HepG2 (cell line): ENCODE results near the gene PIM3. TPM values are rescaled to one million over a fixed set of nuclear protein-coding genes. Genes with fewer than 3 reads are reported as not detected.

ENCODE experiments used
- ATF4 ChIP-seq, 2 experiments: fragments of 450-650 bp in 1 of 2; sonication (generic) in 1 of 2; formaldehyde crosslinking; IDR thresholded peaks; 2 replicates each; pipeline versions ENCODE4 v1.5.0 to v1.8.0; 2020 to 2022; ENCODE audit warnings: mild to moderate bottlenecking in 1 of 2, missing genetic modification reagents in 1 of 2
- ELF3 ChIP-seq: IDR thresholded peaks from 2 replicates; pipeline ENCODE4 v1.6.1; 2016; ENCODE audit warnings: missing genetic modification reagents, missing compliant biosample characterization
- GZF1 ChIP-seq: sonication (generic); formaldehyde crosslinking; IDR thresholded peaks from 2 replicates; pipeline ENCODE4 v1.5.1; 2020; ENCODE audit warnings: mild to moderate bottlenecking, missing genetic modification reagents
- HMG20A ChIP-seq: IDR thresholded peaks from 2 replicates; pipeline ENCODE4 v1.6.1; 2016; ENCODE audit warnings: borderline replicate concordance
- ISL2 ChIP-seq: sonication (generic); formaldehyde crosslinking; IDR thresholded peaks from 2 replicates; pipeline ENCODE4 v1.5.0; 2020; ENCODE audit warnings: missing genetic modification reagents
- MYNN ChIP-seq: sonication (generic); formaldehyde crosslinking; IDR thresholded peaks from 2 replicates; pipeline ENCODE4 v1.4.0; 2020; ENCODE audit warnings: mild to moderate bottlenecking, low read depth, missing genetic modification reagents
- ONECUT2 ChIP-seq: sonication (generic); formaldehyde crosslinking; IDR thresholded peaks from 2 replicates; pipeline ENCODE4 v1.4.0; 2020; ENCODE audit warnings: missing genetic modification reagents
- PBX2 ChIP-seq: IDR thresholded peaks from 2 replicates; pipeline ENCODE4 v1.6.1; 2016; ENCODE audit warnings: control low read depth
- POLR2A ChIP-seq, 2 experiments: IDR thresholded peaks; 2 replicates each; pipeline ENCODE4 v1.6.1; 2011; ENCODE audit warnings: low read depth in 2 of 2, low read length in 2 of 2, mild to moderate bottlenecking in 1 of 2, moderate library complexity in 1 of 2; ENCODE audit not compliant: insufficient read depth in 1 of 2
- PPARG ChIP-seq: conservative IDR thresholded peaks from 2 replicates; pipeline ENCODE4 v1.6.1; 2016; ENCODE audit warnings: missing biosample characterization, missing genetic modification reagents
- RCOR2 ChIP-seq: IDR thresholded peaks from 2 replicates; pipeline ENCODE4 v1.6.1; 2016; ENCODE audit warnings: missing biosample characterization, missing genetic modification reagents
- SIN3B ChIP-seq: fragments of 150-350 bp; IDR thresholded peaks from 2 replicates; pipeline ENCODE4 v1.6.1; 2014; ENCODE audit warnings: low read length
- SP5 ChIP-seq: IDR thresholded peaks from 2 replicates; pipeline ENCODE4 v1.6.1; 2016; ENCODE audit warnings: low read depth, borderline replicate concordance
- SRY ChIP-seq: sonication (generic); formaldehyde crosslinking; IDR thresholded peaks from 2 replicates; pipeline ENCODE4 v1.8.0; 2022; ENCODE audit warnings: mild to moderate bottlenecking, missing genetic modification reagents
- THYN1 ChIP-seq: sonication (generic); formaldehyde crosslinking; IDR thresholded peaks from 2 replicates; pipeline ENCODE4 v1.8.1; 2023; ENCODE audit warnings: low read depth, mild to moderate bottlenecking, moderate library complexity, missing genetic modification reagents, borderline replicate concordance
- UBTF ChIP-seq: sonication (generic); formaldehyde crosslinking; IDR thresholded peaks from 2 replicates; pipeline ENCODE4 v1.4.0; 2020; ENCODE audit warnings: mild to moderate bottlenecking, missing genetic modification reagents
- ZMYM2 ChIP-seq: sonication (generic); formaldehyde crosslinking; IDR thresholded peaks from 2 replicates; pipeline ENCODE4 v1.8.0; 2022; ENCODE audit warnings: mild to moderate bottlenecking, missing genetic modification reagents
- ZNF768 ChIP-seq: sonication (generic); formaldehyde crosslinking; IDR thresholded peaks from 2 replicates; pipeline ENCODE4 v1.4.0; 2020; ENCODE audit warnings: missing genetic modification reagents
- ZNF781 ChIP-seq: sonication (generic); formaldehyde crosslinking; IDR thresholded peaks from 2 replicates; pipeline ENCODE4 v1.5.1; 2020; ENCODE audit warnings: borderline replicate concordance, mild to moderate bottlenecking, missing genetic modification reagents; ENCODE audit errors: not compliant biosample characterization
- polyA plus RNA-seq, 8 experiments: library from polyadenylated mRNA; depleted of rRNA in 3 of 8; stranded (reverse) in 7 of 8; unstranded in 1 of 8; fragments of >200 nt; fragmentation: Illumina TruSeq in 4 of 8; extraction: Trizol in 4 of 8; gene quantifications; 2 replicates each; pipeline versions ENCODE4 v1.2.1 to v1.2.3, GENCODE V29; 2011 to 2016; ENCODE audit warnings: low read depth in 4 of 8, missing spikeins in 1 of 8, mixed read lengths in 1 of 8; ENCODE audit not compliant: insufficient read depth in 1 of 8
- total RNA-seq, 5 experiments: library from RNA; depleted of rRNA; stranded (reverse); fragments of >200 nt; fragmentation: Illumina TruSeq; extraction: Trizol; gene quantifications; 2 replicates each; pipeline ENCODE4 v1.2.3, GENCODE V29; 2016; ENCODE audit warnings: low read depth in 1 of 5
- TF ChIP-seq, protein P1 (sequence below): sonication (generic); formaldehyde crosslinking; IDR thresholded peaks from 2 replicates; pipeline ENCODE4 v1.4.0; 2020; ENCODE audit warnings: missing genetic modification reagents, mild to moderate bottlenecking, borderline replicate concordance
- TF ChIP-seq, protein P2 (sequence below): sonication (generic); formaldehyde crosslinking; IDR thresholded peaks from 2 replicates; pipeline ENCODE4 v1.8.1; 2023; ENCODE audit warnings: mild to moderate bottlenecking, missing genetic modification reagents

The PIM3 gene
- total and polyA plus RNA-seq, 2 of the 13 experiments (the other 11 are each of a cell fraction or from before 2014, with no cell fraction given) = 21.6 to 31.2 TPM

- TF ChIP-seq, protein P1, sequence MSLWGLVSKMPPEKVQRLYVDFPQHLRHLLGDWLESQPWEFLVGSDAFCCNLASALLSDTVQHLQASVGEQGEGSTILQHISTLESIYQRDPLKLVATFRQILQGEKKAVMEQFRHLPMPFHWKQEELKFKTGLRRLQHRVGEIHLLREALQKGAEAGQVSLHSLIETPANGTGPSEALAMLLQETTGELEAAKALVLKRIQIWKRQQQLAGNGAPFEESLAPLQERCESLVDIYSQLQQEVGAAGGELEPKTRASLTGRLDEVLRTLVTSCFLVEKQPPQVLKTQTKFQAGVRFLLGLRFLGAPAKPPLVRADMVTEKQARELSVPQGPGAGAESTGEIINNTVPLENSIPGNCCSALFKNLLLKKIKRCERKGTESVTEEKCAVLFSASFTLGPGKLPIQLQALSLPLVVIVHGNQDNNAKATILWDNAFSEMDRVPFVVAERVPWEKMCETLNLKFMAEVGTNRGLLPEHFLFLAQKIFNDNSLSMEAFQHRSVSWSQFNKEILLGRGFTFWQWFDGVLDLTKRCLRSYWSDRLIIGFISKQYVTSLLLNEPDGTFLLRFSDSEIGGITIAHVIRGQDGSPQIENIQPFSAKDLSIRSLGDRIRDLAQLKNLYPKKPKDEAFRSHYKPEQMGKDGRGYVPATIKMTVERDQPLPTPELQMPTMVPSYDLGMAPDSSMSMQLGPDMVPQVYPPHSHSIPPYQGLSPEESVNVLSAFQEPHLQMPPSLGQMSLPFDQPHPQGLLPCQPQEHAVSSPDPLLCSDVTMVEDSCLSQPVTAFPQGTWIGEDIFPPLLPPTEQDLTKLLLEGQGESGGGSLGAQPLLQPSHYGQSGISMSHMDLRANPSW = no peak; the same call in 1 of the 2 replicates
- TF ChIP-seq ZMYM2 (CRISPR knock-in tag) (no peak), SRY (peak; percentile 96), ELF3 (peak; percentile 83), ISL2 (0 out of 2 replicates have a peak, but pooled peaks have one; percentile 32), SP5 (CRISPR knock-in tag) (peak; percentile 51; the same call in 1 of the 2 replicates), THYN1 (CRISPR knock-in tag) (no peak), ONECUT2 (CRISPR knock-in tag) (no peak), PPARG (CRISPR knock-in tag) (0 out of 2 replicates have a peak, but pooled peaks have one; percentile 21), GZF1 (CRISPR knock-in tag) (no peak), HMG20A (CRISPR knock-in tag) (no peak; the same call in 1 of the 2 replicates), MYNN (CRISPR knock-in tag) (no peak), POLR2A (IDR thresholded peaks at IDR 0.05; ENCODE audit: insufficient read depth in 1 of 2, low read depth in 2 of 2, low read length in 2 of 2) (peak in 1 of 2 experiments; percentile 88; a peak in 2 of 4 replicates), ZNF768 (CRISPR knock-in tag) (no peak; the same call in 1 of the 2 replicates), UBTF (peak; percentile 50), ZNF781 (no peak), PBX2 (no peak), RCOR2 (no peak), ATF4 (CRISPR knock-in tag; IDR thresholded peaks at IDR 0.05) (0 out of 4 replicates have a peak, but pooled peaks of 1 of the 2 experiments have one; percentile 13), SIN3B (no peak)
- TF ChIP-seq, protein P2, sequence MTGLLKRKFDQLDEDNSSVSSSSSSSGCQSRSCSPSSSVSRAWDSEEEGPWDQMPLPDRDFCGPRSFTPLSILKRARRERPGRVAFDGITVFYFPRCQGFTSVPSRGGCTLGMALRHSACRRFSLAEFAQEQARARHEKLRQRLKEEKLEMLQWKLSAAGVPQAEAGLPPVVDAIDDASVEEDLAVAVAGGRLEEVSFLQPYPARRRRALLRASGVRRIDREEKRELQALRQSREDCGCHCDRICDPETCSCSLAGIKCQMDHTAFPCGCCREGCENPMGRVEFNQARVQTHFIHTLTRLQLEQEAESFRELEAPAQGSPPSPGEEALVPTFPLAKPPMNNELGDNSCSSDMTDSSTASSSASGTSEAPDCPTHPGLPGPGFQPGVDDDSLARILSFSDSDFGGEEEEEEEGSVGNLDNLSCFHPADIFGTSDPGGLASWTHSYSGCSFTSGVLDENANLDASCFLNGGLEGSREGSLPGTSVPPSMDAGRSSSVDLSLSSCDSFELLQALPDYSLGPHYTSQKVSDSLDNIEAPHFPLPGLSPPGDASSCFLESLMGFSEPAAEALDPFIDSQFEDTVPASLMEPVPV (CRISPR knock-in tag) = no peak
These were observed at the start of gene PIM3 (continued) for GRCh38 chr22:49960159-49961004.
